ENCODE data around the gene ZNF143. TPM values are rescaled to one million over a fixed set of nuclear protein-coding genes. Genes with fewer than 3 reads are reported as not detected.

ZNF143 gene
- total RNA-seq, 2 experiments from 2014 or later, result 32.1 to 33.2 TPM

DNA sequence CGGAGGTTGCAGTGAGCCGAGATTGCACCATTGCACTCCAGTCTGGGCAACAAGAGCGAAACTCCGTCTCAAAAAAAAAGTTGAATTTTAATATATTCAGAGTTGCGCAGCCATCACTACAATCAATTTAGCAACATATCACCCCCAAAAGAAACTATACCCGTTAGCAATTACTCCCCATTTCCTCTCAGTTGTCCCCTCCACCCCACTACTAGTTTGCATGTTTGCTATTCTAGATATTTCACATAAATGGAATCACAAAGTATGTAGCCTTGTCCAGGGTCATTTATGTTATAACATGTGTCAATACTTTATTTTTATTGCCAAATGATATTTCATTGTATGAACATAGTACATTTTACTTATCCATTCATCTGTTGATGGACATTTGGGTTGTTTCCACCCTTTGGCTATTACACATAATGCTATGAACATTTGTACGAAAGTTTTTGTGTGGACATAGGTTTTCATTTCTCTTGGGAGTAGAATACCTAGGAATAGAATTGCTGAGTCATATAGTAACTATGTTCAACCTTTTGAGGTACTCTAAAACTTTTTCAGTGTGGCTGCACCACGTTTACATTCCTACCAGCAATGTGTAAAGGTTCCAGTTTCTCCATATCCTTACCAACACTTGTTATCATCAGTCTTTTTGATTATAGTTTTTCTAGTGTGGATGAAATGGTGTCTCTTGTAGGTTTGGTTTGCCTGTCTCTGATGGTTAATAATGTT lies 2.2 kb downstream of the ZNF143 start:
- H3K9me3 Mint-ChIP-seq, result peaks cover 2% of the 10 kb centered on the region
- ChIA-PET POLR2A (no interaction called here), CTCF (no interaction called here)
- H3K27me3 Mint-ChIP-seq, result no peaks in the 10 kb centered on the region
- peaks cover 41% of the 10 kb centered on the region for H3K4me1 Mint-ChIP-seq
- peaks cover 24% of the 10 kb centered on the region for H3K36me3 Mint-ChIP-seq (ENCODE audit: low read depth)
- no peak for DNase-seq
- H3K4me3 Mint-ChIP-seq, result peak overlapping the region; percentile 94
- H3K27ac Mint-ChIP-seq, result peak overlapping the region; percentile 98

- Mint-ChIP-seq H3K4me1 (peaks cover 9% of the 10 kb centered on the region), H3K27ac (no peak overlapping the region), H3K36me3 (ENCODE audit: low read depth) (peaks cover 36% of the 10 kb centered on the region), H3K27me3 (no peaks in the 10 kb centered on the region), H3K9me3 (no peaks in the 10 kb centered on the region), H3K4me3 (no peak overlapping the region)
- CTCF ChIA-PET, result interaction anchor here (1.4 to 2.4 kb wide), 2 partner anchors 11 to 36 kb away, joined by 4 to 6 read pairs; partner anchors contain the start of gene ZNF143
- POLR2A ChIA-PET, result no interaction called here
- no peak for DNase-seq
These were observed 10.0 kb downstream of the ZNF143 start for GRCh38 chr11:9470765-9471164.

DNA sequence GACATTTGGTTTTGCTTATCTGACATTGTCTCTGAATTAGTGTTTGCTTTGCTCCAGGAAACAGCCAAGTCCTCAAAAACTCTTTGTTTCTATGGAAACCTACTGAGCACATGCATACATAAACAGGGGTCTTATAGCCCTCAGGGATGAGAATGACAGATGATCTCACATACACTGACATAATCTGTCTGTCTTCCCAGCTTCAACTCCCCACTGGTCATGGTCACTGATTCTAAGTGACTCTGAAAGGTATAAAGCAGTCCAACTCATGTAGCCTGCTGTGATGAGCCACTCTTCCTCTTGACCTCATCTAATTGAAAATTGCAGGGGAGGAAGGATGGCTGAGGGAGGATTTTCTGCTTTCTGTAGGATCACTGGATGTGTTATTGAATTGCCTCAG lies 12.6 kb downstream of the ZNF143 start:
- no peak for DNase-seq
- H3K4me1 Mint-ChIP-seq, result peaks cover 2% of the 10 kb centered on the region
- CTCF ChIA-PET, result interaction anchor here (0.7 to 1.7 kb wide), 5 partner anchors 8 to 33 kb away, joined by 3 to 4 read pairs (median 3); partner anchors contain the start of gene ZNF143
- POLR2A ChIA-PET, result no interaction called here
- H3K27ac Mint-ChIP-seq, result no peak overlapping the region
- no peaks in the 10 kb centered on the region for H3K9me3 Mint-ChIP-seq
- peaks cover 41% of the 10 kb centered on the region for H3K36me3 Mint-ChIP-seq (ENCODE audit: low read depth)
- H3K4me3 Mint-ChIP-seq, result no peak overlapping the region
- H3K27me3 Mint-ChIP-seq, result no peaks in the 10 kb centered on the region

- Mint-ChIP-seq H3K4me1 (no peaks in the 10 kb centered on the region), H3K27me3 (no peaks in the 10 kb centered on the region), H3K36me3 (ENCODE audit: low read depth) (peaks cover 37% of the 10 kb centered on the region), H3K27ac (no peak overlapping the region), H3K9me3 (no peaks in the 10 kb centered on the region), H3K4me3 (no peak overlapping the region)
- DNase-seq, result no peak
- ChIA-PET CTCF (interaction anchor here (0.7 to 1.5 kb wide), 4 partner anchors 10 to 61 kb away, joined by 3 to 5 read pairs (median 3); partner anchors contain the start of gene ZNF143), POLR2A (no interaction called here)
These were observed 19.1 kb downstream of the ZNF143 start for GRCh38 chr11:9479899-9480298.

- ChIA-PET POLR2A (no interaction called here), CTCF (interaction anchor here (1.5 to 1.8 kb wide), 3 partner anchors 10 to 228 kb away, joined by 3 to 5 read pairs (median 4); no protein-coding TSS in a partner anchor)
- Mint-ChIP-seq H3K27me3 (no peaks in the 10 kb centered on the region), H3K9me3 (no peaks in the 10 kb centered on the region), H3K36me3 (ENCODE audit: low read depth) (peaks cover 22% of the 10 kb centered on the region), H3K27ac (no peak overlapping the region), H3K4me1 (no peaks in the 10 kb centered on the region), H3K4me3 (no peak overlapping the region)
- no peak for DNase-seq
These were observed 28.4 kb downstream of the ZNF143 start for GRCh38 chr11:9489080-9489765.

- no peaks in the 10 kb centered on the region for H3K9me3 Mint-ChIP-seq
- no peak for DNase-seq
- H3K36me3 Mint-ChIP-seq (ENCODE audit: low read depth), result peaks cover 20% of the 10 kb centered on the region
- no peaks in the 10 kb centered on the region for H3K4me1 Mint-ChIP-seq
- no peaks in the 10 kb centered on the region for H3K27me3 Mint-ChIP-seq
- no peak overlapping the region for H3K4me3 Mint-ChIP-seq
- POLR2A ChIA-PET, result no interaction called here
- no peak overlapping the region for H3K27ac Mint-ChIP-seq
- CTCF ChIA-PET, result interaction anchor here (0.7 to 1.8 kb wide), 6 partner anchors 9 to 230 kb away, joined by 3 to 7 read pairs (median 4); no protein-coding TSS in a partner anchor
These were observed 29.6 kb downstream of the ZNF143 start for GRCh38 chr11:9490376-9490775.

GRCh38 chr11:9493492-9493891 lies 32.7 kb downstream of the ZNF143 start:
- Mint-ChIP-seq H3K36me3 (ENCODE audit: low read depth) (peaks cover 25% of the 10 kb centered on the region), H3K27me3 (no peaks in the 10 kb centered on the region), H3K27ac (no peak overlapping the region), H3K9me3 (no peaks in the 10 kb centered on the region), H3K4me1 (no peaks in the 10 kb centered on the region), H3K4me3 (no peak overlapping the region)
- ChIA-PET POLR2A (no interaction called here), CTCF (interaction anchor here (0.9 kb wide), 1 partner anchor 13 kb away, joined by 5 read pairs; no protein-coding TSS in a partner anchor)
- DNase-seq, result no peak

- ChIA-PET POLR2A (no interaction called here), CTCF (no interaction called here)
- Mint-ChIP-seq H3K36me3 (ENCODE audit: low read depth) (peaks cover 21% of the 10 kb centered on the region), H3K27ac (no peak overlapping the region), H3K9me3 (no peaks in the 10 kb centered on the region), H3K4me1 (no peaks in the 10 kb centered on the region), H3K27me3 (no peaks in the 10 kb centered on the region), H3K4me3 (no peak overlapping the region)
- DNase-seq, result no peak
These were observed 33.5 kb downstream of the ZNF143 start for GRCh38 chr11:9494316-9494715.

DNA sequence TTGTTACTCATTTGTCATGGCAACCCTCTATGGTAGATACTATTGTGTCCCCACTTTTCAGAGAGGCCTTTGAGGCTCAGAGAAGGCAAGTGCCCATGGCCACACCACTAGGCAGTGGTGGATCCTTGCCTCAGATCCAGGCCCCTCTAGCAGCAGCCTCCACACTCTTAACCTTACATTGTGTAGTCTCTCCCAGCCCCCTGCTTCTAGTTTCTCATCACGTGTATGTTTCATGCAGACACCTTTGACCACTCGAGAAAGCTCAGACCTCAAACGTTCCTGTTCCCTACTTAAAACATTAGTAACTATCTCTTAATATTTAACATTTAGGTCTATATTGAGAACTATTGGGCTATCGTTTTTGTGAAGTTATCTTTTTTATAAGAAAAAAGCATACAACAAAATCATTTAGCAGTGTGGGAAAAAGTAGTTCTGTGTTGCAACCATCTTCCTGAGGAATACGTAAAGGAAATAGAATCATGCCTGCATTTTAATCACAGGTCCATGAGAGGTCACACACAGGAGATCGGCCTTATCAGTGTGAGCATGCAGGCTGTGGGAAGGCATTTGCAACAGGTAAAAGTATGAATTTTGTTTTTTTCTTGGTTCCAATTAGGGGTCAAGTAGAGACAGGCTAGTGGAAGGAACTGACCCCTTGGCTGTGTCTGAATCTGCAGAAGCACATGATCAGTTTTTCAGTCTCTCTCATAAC lies 35.1 kb downstream of the ZNF143 start:
- Mint-ChIP-seq H3K27me3 (no peaks in the 10 kb centered on the region), H3K27ac (peak overlapping the region; percentile 57), H3K36me3 (ENCODE audit: low read depth) (peaks cover 28% of the 10 kb centered on the region), H3K4me1 (no peaks in the 10 kb centered on the region), H3K4me3 (no peak overlapping the region), H3K9me3 (no peaks in the 10 kb centered on the region)
- DNase-seq, result no peak
- POLR2A ChIA-PET, result no interaction called here
- CTCF ChIA-PET, result interaction anchor here (1.1 to 3.3 kb wide), 2 partner anchors 10 to 11 kb away, joined by 3 to 11 read pairs; no protein-coding TSS in a partner anchor

DNA sequence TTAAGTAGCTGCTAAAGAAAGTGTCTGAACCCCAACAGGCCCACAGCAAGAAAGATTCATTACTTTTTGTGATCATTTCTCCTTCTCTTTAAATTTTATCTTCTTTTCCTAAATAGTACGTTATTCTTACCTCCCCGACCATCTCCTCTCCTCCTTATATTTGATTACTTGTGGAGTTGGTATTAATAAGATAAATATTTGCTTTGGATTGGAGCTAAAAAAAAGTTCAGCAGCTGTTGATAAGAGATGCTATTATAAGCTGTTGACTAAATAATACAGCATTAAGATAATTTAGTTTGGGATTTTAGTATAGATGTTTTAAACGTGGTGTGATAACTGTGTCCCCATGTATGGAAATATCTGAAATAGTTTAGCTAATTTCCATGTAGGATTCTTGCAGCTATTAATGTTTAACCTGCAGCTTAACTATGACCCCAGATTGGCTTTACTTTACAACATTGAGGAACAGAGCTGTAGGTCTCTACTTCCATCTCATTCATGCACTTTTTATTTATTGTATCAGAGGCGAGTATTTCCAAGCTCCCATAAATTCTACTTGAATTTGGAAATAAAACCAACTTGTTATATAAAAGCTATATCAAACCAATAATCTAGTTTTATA lies 37.8 kb downstream of the ZNF143 start:
- H3K4me3 Mint-ChIP-seq, result no peak overlapping the region
- DNase-seq, result no peak
- no peak overlapping the region for H3K27ac Mint-ChIP-seq
- no peaks in the 10 kb centered on the region for H3K27me3 Mint-ChIP-seq
- H3K9me3 Mint-ChIP-seq, result no peaks in the 10 kb centered on the region
- H3K4me1 Mint-ChIP-seq, result no peaks in the 10 kb centered on the region
- ChIA-PET POLR2A (interaction anchor here (0.6 kb wide), 1 partner anchor 361 kb away, joined by 3 read pairs; no protein-coding TSS in a partner anchor), CTCF (interaction anchor here (0.7 to 3.3 kb wide), 6 partner anchors 8 to 361 kb away, joined by 3 to 11 read pairs (median 4); partner anchors contain the start of gene ZNF143)
- H3K36me3 Mint-ChIP-seq (ENCODE audit: low read depth), result peaks cover 37% of the 10 kb centered on the region

GRCh38 chr11:9506489-9507276 lies 45.9 kb downstream of the ZNF143 start:
- peaks cover 18% of the 10 kb centered on the region for H3K36me3 Mint-ChIP-seq (ENCODE audit: low read depth)
- peaks cover 11% of the 10 kb centered on the region for H3K4me1 Mint-ChIP-seq
- POLR2A ChIA-PET, result no interaction called here
- no peaks in the 10 kb centered on the region for H3K27me3 Mint-ChIP-seq
- DNase-seq, result peak; percentile 83
- H3K27ac Mint-ChIP-seq, result no peak overlapping the region
- H3K9me3 Mint-ChIP-seq, result no peaks in the 10 kb centered on the region
- CTCF ChIA-PET, result interaction anchor here (0.6 to 2.1 kb wide), 25 partner anchors 9 to 443 kb away, joined by 3 to 11 read pairs (median 4); no protein-coding TSS in a partner anchor
- no peak overlapping the region for H3K4me3 Mint-ChIP-seq

- Mint-ChIP-seq H3K36me3 (ENCODE audit: low read depth) (peaks cover 20% of the 10 kb centered on the region), H3K4me3 (no peak overlapping the region), H3K27me3 (no peaks in the 10 kb centered on the region), H3K4me1 (peaks cover 11% of the 10 kb centered on the region), H3K27ac (no peak overlapping the region), H3K9me3 (no peaks in the 10 kb centered on the region)
- POLR2A ChIA-PET, result no interaction called here
- CTCF ChIA-PET, result interaction anchor here (0.9 to 2.1 kb wide), 10 partner anchors 10 to 335 kb away, joined by 3 to 11 read pairs (median 5); no protein-coding TSS in a partner anchor
- DNase-seq, result no peak
These were observed 46.4 kb downstream of the ZNF143 start for GRCh38 chr11:9507277-9507580.
